Vagina (tissue), 2 donors: ENCODE measurements around the gene STIM1.
A peak's percentile ranks its signal among the peaks of the same experiment; 100 is the strongest.

Experiments
- CTCF ChIP-seq, 3 experiments: fragments of 450-650 bp in 2 of 3; fragments of 200-600 bp in 1 of 3; sonication (generic) in 1 of 3; IDR thresholded peaks; one replicate each; pipeline ENCODE4 v1.5.1; 2017 to 2019; ENCODE audit warnings: antibody characterized with exemption in 3 of 3, mild to moderate bottlenecking in 2 of 3, moderate library complexity in 2 of 3
- POLR2AphosphoS5 ChIP-seq, 2 donors: sonication (generic); formaldehyde crosslinking; IDR thresholded peaks; one replicate each; pipeline ENCODE4 v1.9.0; 2017; ENCODE audit warnings: antibody characterized with exemption in 2 of 2, mild to moderate bottlenecking in 2 of 2, low read depth in 1 of 2; ENCODE audit not compliant: insufficient read depth in 1 of 2

- no peak for TF ChIP-seq CTCF (IDR thresholded peaks at IDR 0.05)
- peak in 1 of 2 donors; percentile 59 for TF ChIP-seq POLR2AphosphoS5 (IDR thresholded peaks at IDR 0.05; ENCODE audit: insufficient read depth in 1 of 2, low read depth in 1 of 2)
These were observed 117.0 kb downstream of the STIM1 start for GRCh38 chr11:3972431-3972830.
